Anterior cingulate cortex (tissue), 58 donors: Measurements from ENCODE around the gene KHDC4.

Experiments used
- DNase-seq, 58 donors: peaks; one replicate each; lab custom pipeline; 2025; lab: John Stamatoyannopoulos, UW

Gene KHDC4

GRCh38 chr1:155880251-155880650 is 54.0 kb downstream of the KHDC4 start:
- no peak for DNase-seq

GRCh38 chr1:155877945-155878344 is 56.3 kb downstream of the KHDC4 start:
- no peak for DNase-seq

- DNase-seq: peak in 5 of 58 donors; percentile 1 to 17 (median 5)
Observed at GRCh38 chr1:155873860-155874259, 60.4 kb downstream of the KHDC4 start.

- peak in 53 of 58 donors; percentile 16 to 90 (median 67) for DNase-seq
Observed at GRCh38 chr1:155872527-155872926, 61.7 kb downstream of the KHDC4 start.

- DNase-seq: peak in 57 of 58 donors; percentile 25 to 96 (median 87)
Observed at GRCh38 chr1:155871390-155871789, 62.8 kb downstream of the KHDC4 start.

GRCh38 chr1:155867766-155868165 is 66.4 kb downstream of the KHDC4 start:
- DNase-seq: no peak

- no peak for DNase-seq
Observed at GRCh38 chr1:155864393-155864792, 69.8 kb downstream of the KHDC4 start.
